ENCODE results near the gene SLC4A1.
A peak's percentile ranks its signal among the peaks of the same experiment; 100 is the strongest.

The SLC4A1 gene

DNA sequence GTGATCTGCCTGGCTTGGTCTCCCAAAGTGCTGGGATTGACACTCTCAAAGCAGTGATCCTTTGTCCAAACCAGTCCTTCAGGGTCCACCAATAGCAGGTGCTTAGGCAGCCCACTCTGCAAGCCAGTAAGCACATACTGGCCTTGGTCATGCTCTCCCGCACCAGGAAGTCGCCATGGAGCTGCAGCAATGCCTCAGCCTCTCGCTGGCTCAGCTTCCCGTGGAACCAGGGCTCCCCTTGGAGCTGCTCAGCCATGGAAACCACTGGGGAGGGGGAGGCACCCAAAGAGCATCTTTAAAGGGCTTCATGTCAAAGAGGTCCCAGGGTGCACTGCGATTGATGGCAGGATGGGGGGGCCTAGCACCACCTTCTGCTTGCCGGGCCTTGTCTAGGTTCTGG, 38.8 kb downstream of the SLC4A1 start:
- Histone ChIP-seq H3K9me3 (replicated peaks; ENCODE audit: low read length) (no peaks in the 10 kb centered on the region), H3K4me2 (ENCODE audit: low read length) (no peak overlapping the region), H3K4me3 (ENCODE audit: low read length) (no peak overlapping the region), H3K4me1 (ENCODE audit: control insufficient read depth, insufficient read depth, low read length) (peaks cover 1% of the 10 kb centered on the region), H3K27me3 (ENCODE audit: control insufficient read depth, insufficient read depth, low read length) (peaks cover 4% of the 10 kb centered on the region), H3K9ac (ENCODE audit: low read depth, low read length) (no peak overlapping the region), H3K36me3 (ENCODE audit: insufficient read depth, low read length) (no peaks in the 10 kb centered on the region)

DNA sequence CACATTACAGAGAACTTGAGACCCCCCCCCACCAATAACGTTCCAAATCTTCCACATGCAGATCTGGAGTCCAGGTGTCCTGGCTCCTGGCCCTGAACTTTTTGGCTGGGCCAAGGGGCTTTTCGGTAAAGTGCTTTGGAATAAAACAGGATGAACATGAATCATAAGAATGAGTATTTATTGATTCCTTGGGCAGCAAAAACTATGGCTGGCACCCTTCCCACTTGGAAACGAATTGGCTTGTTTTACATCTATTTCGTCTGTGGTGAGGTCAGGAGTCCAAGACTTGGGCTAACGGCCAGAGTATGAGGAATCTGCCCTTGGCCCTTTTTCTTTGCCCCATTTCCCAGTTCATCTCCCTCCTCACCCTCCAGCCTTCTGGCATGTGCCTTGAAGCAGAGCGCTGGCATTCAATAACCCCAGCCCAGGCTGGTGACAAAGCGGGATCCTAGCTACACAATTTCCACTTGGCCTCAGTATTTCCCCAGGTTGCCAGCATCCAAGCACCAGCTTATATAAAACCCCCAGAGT, 44.3 kb downstream of the SLC4A1 start:
- Histone ChIP-seq H3K27me3 (ENCODE audit: control insufficient read depth, insufficient read depth, low read length) (no peaks in the 10 kb centered on the region), H3K9me3 (replicated peaks; ENCODE audit: low read length) (no peaks in the 10 kb centered on the region)

DNA sequence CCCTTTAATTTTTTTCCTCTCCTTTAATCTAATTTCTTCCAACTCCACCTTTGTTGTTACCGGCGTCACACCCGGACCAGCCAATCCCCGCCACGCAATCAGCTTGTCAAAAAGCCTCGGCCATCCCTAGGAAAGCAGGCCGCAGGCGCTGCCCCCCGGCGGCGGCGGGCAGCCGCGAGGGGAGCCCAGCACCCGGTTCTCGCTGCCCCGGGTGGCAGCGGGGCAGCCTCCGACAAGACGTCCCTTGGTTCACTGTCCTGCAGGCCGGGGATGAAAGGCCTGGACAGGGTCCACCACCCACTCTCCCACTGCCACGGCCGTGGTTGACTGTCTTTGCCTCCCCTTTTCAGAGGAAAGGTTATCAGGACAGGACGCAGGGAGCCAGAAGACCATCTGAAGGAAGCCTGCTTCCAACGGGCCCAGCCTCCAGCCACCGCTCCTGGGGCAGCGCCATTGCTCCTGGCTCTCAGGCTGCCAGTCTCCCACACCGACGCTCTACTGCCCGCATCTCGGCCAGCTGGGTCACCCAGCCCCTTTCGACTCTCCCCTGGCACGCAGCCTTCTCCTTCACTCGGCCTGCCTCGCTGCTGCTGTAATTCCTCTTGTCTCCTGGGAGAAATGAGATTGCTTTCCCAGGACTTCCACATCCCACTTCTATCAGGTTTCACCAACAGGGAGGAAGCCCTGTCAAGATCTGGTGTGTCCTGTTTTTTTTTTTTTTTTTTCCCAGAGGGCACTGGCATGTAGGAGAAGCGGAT, 45.6 kb downstream of the SLC4A1 start:
- peak overlapping the region; percentile 95 for H3K4me3 ChIP-seq (ENCODE audit: low read length)
- H3K36me3 ChIP-seq (ENCODE audit: insufficient read depth, low read length): peaks cover 2% of the 10 kb centered on the region
- peak overlapping the region; percentile 98 for H3K4me2 ChIP-seq (ENCODE audit: low read length)
- no peaks in the 10 kb centered on the region for H3K9me3 ChIP-seq (replicated peaks; ENCODE audit: low read length)
- H3K9ac ChIP-seq (ENCODE audit: low read depth, low read length): peak overlapping the region; percentile 95
- no peaks in the 10 kb centered on the region for H3K27me3 ChIP-seq (ENCODE audit: control insufficient read depth, insufficient read depth, low read length)
- H3K4me1 ChIP-seq (ENCODE audit: control insufficient read depth, insufficient read depth, low read length): peaks cover 31% of the 10 kb centered on the region

More for the DNA sequence above, 44.3 kb downstream of the SLC4A1 start:
- Histone ChIP-seq H3K9ac (ENCODE audit: low read depth, low read length) (peak overlapping the region; percentile 95), H3K4me2 (ENCODE audit: low read length) (peak overlapping the region; percentile 98), H3K4me1 (ENCODE audit: control insufficient read depth, insufficient read depth, low read length) (peaks cover 22% of the 10 kb centered on the region), H3K4me3 (ENCODE audit: low read length) (no peak overlapping the region), H3K36me3 (ENCODE audit: insufficient read depth, low read length) (no peaks in the 10 kb centered on the region)

- Histone ChIP-seq H3K9ac (ENCODE audit: low read depth, low read length) (peak overlapping the region; percentile 95), H3K36me3 (ENCODE audit: insufficient read depth, low read length) (peaks cover 7% of the 10 kb centered on the region), H3K9me3 (replicated peaks; ENCODE audit: low read length) (no peaks in the 10 kb centered on the region), H3K4me3 (ENCODE audit: low read length) (peak overlapping the region; percentile 95), H3K4me1 (ENCODE audit: control insufficient read depth, insufficient read depth, low read length) (peaks cover 36% of the 10 kb centered on the region), H3K4me2 (ENCODE audit: low read length) (peak overlapping the region; percentile 98), H3K27me3 (ENCODE audit: control insufficient read depth, insufficient read depth, low read length) (no peaks in the 10 kb centered on the region)
Measured at GRCh38 chr17:44221862-44222111, 46.1 kb downstream of the SLC4A1 start.

GRCh38 chr17:44221084-44221861, 46.7 kb downstream of the SLC4A1 start:
- Histone ChIP-seq H3K9me3 (replicated peaks; ENCODE audit: low read length) (no peaks in the 10 kb centered on the region), H3K4me1 (ENCODE audit: control insufficient read depth, insufficient read depth, low read length) (peaks cover 38% of the 10 kb centered on the region), H3K36me3 (ENCODE audit: insufficient read depth, low read length) (peaks cover 12% of the 10 kb centered on the region), H3K27me3 (ENCODE audit: control insufficient read depth, insufficient read depth, low read length) (no peaks in the 10 kb centered on the region), H3K4me3 (ENCODE audit: low read length) (peak overlapping the region; percentile 95), H3K4me2 (ENCODE audit: low read length) (peak overlapping the region; percentile 98), H3K9ac (ENCODE audit: low read depth, low read length) (peak overlapping the region; percentile 95)

DNA sequence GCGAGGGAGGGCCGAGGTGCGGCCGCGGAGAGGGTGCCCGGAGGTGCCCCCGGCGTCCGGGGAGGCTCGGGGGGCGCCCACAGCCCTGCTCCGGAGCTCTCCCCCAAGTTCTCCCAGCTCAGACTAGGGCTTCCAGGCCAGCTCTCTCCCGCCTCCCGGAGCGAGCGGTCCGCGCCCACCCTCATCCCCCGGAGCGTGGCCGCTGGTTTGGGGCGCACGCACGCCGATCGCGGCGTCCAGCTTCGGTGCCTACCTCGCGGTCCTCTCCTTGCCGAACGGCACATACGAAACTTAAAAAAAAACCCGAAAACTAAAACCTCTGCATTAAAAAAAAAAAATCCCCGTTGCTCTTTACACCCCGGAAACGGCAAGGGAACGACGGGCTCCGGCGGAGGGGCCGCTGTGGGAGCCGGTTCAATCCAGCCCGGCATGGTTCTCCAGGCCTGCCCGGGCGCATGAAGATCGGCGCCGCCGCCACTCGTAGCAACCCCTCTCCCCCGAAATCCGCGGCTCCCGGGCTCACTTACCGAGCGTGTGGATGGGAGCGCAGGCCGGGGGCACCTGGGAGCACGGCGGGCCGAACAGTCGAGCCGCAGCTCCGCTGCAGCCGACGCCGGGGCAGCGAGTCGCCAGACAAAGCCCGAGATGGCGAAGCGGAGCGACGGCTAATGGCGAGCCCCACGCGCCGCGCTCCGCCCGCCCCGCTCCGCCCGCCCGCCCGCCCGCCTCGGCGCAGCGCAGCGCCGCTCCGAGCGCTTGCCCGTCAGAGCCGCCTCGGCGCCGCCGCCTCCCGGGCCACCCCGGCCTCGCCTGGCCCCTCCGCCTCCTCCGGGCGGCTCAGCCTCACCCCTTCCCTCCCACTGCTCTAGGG, 47.5 kb downstream of the SLC4A1 start:
- H3K4me1 ChIP-seq (ENCODE audit: control insufficient read depth, insufficient read depth, low read length): peaks cover 38% of the 10 kb centered on the region
- H3K27me3 ChIP-seq (ENCODE audit: control insufficient read depth, insufficient read depth, low read length): no peaks in the 10 kb centered on the region
- H3K9ac ChIP-seq (ENCODE audit: low read depth, low read length): peak overlapping the region; percentile 95
- H3K4me3 ChIP-seq (ENCODE audit: low read length): peak overlapping the region; percentile 95
- peaks cover 21% of the 10 kb centered on the region for H3K36me3 ChIP-seq (ENCODE audit: insufficient read depth, low read length)
- no peaks in the 10 kb centered on the region for H3K9me3 ChIP-seq (replicated peaks; ENCODE audit: low read length)
- H3K4me2 ChIP-seq (ENCODE audit: low read length): peak overlapping the region; percentile 98

GRCh38 chr17:44219616-44220212, 48.2 kb downstream of the SLC4A1 start, which contains the start of gene UBTF:
Gene UBTF, minus strand, starts transcription at chr17:44219675. Its CDS starts 1,446 bp downstream, at chr17:44218229.
- H3K9me3 ChIP-seq (replicated peaks; ENCODE audit: low read length): no peaks in the 10 kb centered on the region
- H3K4me2 ChIP-seq (ENCODE audit: low read length): peak within 1 kb of the TSS; percentile 98
- no peaks in the 10 kb centered on the region for H3K27me3 ChIP-seq (ENCODE audit: control insufficient read depth, insufficient read depth, low read length)
- peaks cover 38% of the 10 kb centered on the region for H3K4me1 ChIP-seq (ENCODE audit: control insufficient read depth, insufficient read depth, low read length)
- H3K36me3 ChIP-seq (ENCODE audit: insufficient read depth, low read length): peaks cover 28% of the 10 kb centered on the region
- H3K4me3 ChIP-seq (ENCODE audit: low read length): peak within 1 kb of the TSS; percentile 95
- H3K9ac ChIP-seq (ENCODE audit: low read depth, low read length): peak within 1 kb of the TSS; percentile 98

- peaks cover 38% of the 10 kb centered on the region for H3K4me1 ChIP-seq (ENCODE audit: control insufficient read depth, insufficient read depth, low read length)
- peak overlapping the region; percentile 75 for H3K4me2 ChIP-seq (ENCODE audit: low read length)
- H3K4me3 ChIP-seq (ENCODE audit: low read length): peak overlapping the region; percentile 95
- no peaks in the 10 kb centered on the region for H3K9me3 ChIP-seq (replicated peaks; ENCODE audit: low read length)
- peak overlapping the region; percentile 98 for H3K9ac ChIP-seq (ENCODE audit: low read depth, low read length)
- no peaks in the 10 kb centered on the region for H3K27me3 ChIP-seq (ENCODE audit: control insufficient read depth, insufficient read depth, low read length)
- H3K36me3 ChIP-seq (ENCODE audit: insufficient read depth, low read length): peaks cover 33% of the 10 kb centered on the region
Measured at GRCh38 chr17:44219108-44219615, 48.8 kb downstream of the SLC4A1 start.

- Histone ChIP-seq H3K9me3 (replicated peaks; ENCODE audit: low read length) (no peaks in the 10 kb centered on the region), H3K9ac (ENCODE audit: low read depth, low read length) (peak overlapping the region; percentile 98), H3K27me3 (ENCODE audit: control insufficient read depth, insufficient read depth, low read length) (no peaks in the 10 kb centered on the region), H3K4me1 (ENCODE audit: control insufficient read depth, insufficient read depth, low read length) (peaks cover 31% of the 10 kb centered on the region), H3K36me3 (ENCODE audit: insufficient read depth, low read length) (peaks cover 40% of the 10 kb centered on the region), H3K4me2 (ENCODE audit: low read length) (peak overlapping the region; percentile 97), H3K4me3 (ENCODE audit: low read length) (peak overlapping the region; percentile 95)
Measured at GRCh38 chr17:44218344-44219107, 49.4 kb downstream of the SLC4A1 start.

- Histone ChIP-seq H3K4me2 (ENCODE audit: low read length) (peak overlapping the region; percentile 97), H3K4me1 (ENCODE audit: control insufficient read depth, insufficient read depth, low read length) (peaks cover 25% of the 10 kb centered on the region), H3K9me3 (replicated peaks; ENCODE audit: low read length) (no peaks in the 10 kb centered on the region), H3K9ac (ENCODE audit: low read depth, low read length) (peak overlapping the region; percentile 72), H3K27me3 (ENCODE audit: control insufficient read depth, insufficient read depth, low read length) (no peaks in the 10 kb centered on the region), H3K36me3 (ENCODE audit: insufficient read depth, low read length) (peaks cover 45% of the 10 kb centered on the region), H3K4me3 (ENCODE audit: low read length) (peak overlapping the region; percentile 68)
Measured at GRCh38 chr17:44217738-44218343, 50.1 kb downstream of the SLC4A1 start.

Data from skeletal muscle satellite cell (primary cell).